Smooth muscle cell (in vitro differentiated cells): ENCODE data around the gene YTHDF2. TPM values are rescaled to one million over a fixed set of nuclear protein-coding genes. Genes with fewer than 3 reads are reported as not detected.
"Not testable (repeated sequence)": the region's sequence is repeated elsewhere in the genome, so short reads cannot be mapped to it uniquely, and the experiment has no call there.

Experiments
- DNase-seq: peaks from one replicate; lab custom pipeline; 2025; ENCODE audit not compliant: unreplicated experiment; lab: John Stamatoyannopoulos, UW
- H2AFZ ChIP-seq: fragments of 200-600 bp; sonication (generic); 2 replicates; pipeline ENCODE4 v1.6.0; 2016; ENCODE audit warnings: antibody characterized with exemption, low read depth, mild to moderate bottlenecking
- H3F3A ChIP-seq: fragments of 200-600 bp; sonication (generic); 2 replicates; pipeline ENCODE4 v1.6.0; 2017; ENCODE audit warnings: antibody characterized with exemption, low read depth
- H3K27ac ChIP-seq: fragments of 200-600 bp; sonication (generic); 2 replicates; pipeline ENCODE4 v1.5.1; 2016; ENCODE audit warnings: low read depth, mild to moderate bottlenecking
- H3K27me3 ChIP-seq: fragments of 200-600 bp; sonication (generic); 2 replicates; pipeline ENCODE4 v1.6.1; 2016; ENCODE audit warnings: low read depth, mild to moderate bottlenecking
- H3K36me3 ChIP-seq: fragments of 200-600 bp; sonication (generic); 2 replicates; pipeline ENCODE4 v1.5.1; 2016; ENCODE audit warnings: low read depth
- H3K4me1 ChIP-seq: fragments of 200-600 bp; sonication (generic); 2 replicates; pipeline ENCODE4 v1.5.1; 2016; ENCODE audit warnings: low read depth
- H3K4me2 ChIP-seq: fragments of 200-600 bp; sonication (generic); 2 replicates; pipeline ENCODE4 v1.6.0; 2016; ENCODE audit warnings: mild to moderate bottlenecking
- H3K4me3 ChIP-seq: fragments of 200-600 bp; sonication (generic); 2 replicates; pipeline ENCODE4 v1.5.1; 2016; ENCODE audit warnings: mild to moderate bottlenecking
- H3K79me2 ChIP-seq: fragments of 200-600 bp; sonication (generic); 2 replicates; pipeline ENCODE4 v1.6.0; 2016; ENCODE audit warnings: low read depth, mild to moderate bottlenecking
- H3K9ac ChIP-seq: fragments of 200-600 bp; sonication (generic); 2 replicates; pipeline ENCODE4 v1.6.0; 2016; ENCODE audit warnings: low read depth
- H3K9me3 ChIP-seq: fragments of 200-600 bp; sonication (generic); replicated peaks from 2 replicates; pipeline ENCODE4 v1.5.1; 2016; ENCODE audit warnings: low read depth
- H4K20me1 ChIP-seq: fragments of 200-600 bp; sonication (generic); 2 replicates; pipeline ENCODE4 v1.6.0; 2016; ENCODE audit warnings: low read depth
- CTCF ChIP-seq: fragments of 200-600 bp; sonication (generic); IDR thresholded peaks from 2 replicates; pipeline ENCODE4 v1.5.1; 2017; ENCODE audit warnings: borderline replicate concordance, mild to moderate bottlenecking, antibody characterized with exemption; ENCODE audit not compliant: insufficient read depth, poor library complexity, severe bottlenecking
- WGBS: methylation state at CpG from one replicate; pipeline ENCODE4 v1.1.7; 2016; ENCODE audit warnings: low lambda C conversion rate; 5-methylcytosine and 5-hydroxymethylcytosine counted together
- polyA plus RNA-seq: library from polyadenylated mRNA; unstranded; fragments of >200 nt; fragmentation: Nextera tagmentation; extraction: Ambion mirVana; gene quantifications from 2 replicates; pipeline ENCODE4 v1.2.1, GENCODE V29; 2016
- total RNA-seq: library from RNA; depleted of rRNA; stranded (reverse); fragments of >200 nt; gene quantifications from 2 replicates; pipeline ENCODE4 v1.2.3, GENCODE V29; 2014

YTHDF2 gene
- total RNA-seq (76.8 and 77.5 TPM in 2 replicates), polyA plus RNA-seq (68.4 and 79.1 TPM in 2 replicates)

- DNase-seq: peak; percentile 91
- H3K4me2 ChIP-seq: peak within 1 kb of the TSS; percentile 93
- peaks cover 48% of the 10 kb centered on the region for H3K79me2 ChIP-seq
- no peaks in the 10 kb centered on the region for H3K27me3 ChIP-seq
- peak within 1 kb of the TSS; percentile 95 for H3K9ac ChIP-seq
- H2AFZ ChIP-seq: peak within 1 kb of the TSS; percentile 85
- H3F3A ChIP-seq: peaks cover 5% of the 10 kb centered on the region
- H3K4me1 ChIP-seq: peaks cover 17% of the 10 kb centered on the region
- H3K4me3 ChIP-seq: peak within 1 kb of the TSS; percentile 97
- H3K27ac ChIP-seq: peak within 1 kb of the TSS; percentile 91
- H3K9me3 ChIP-seq: no peaks in the 10 kb centered on the region
- peak; percentile 96 for TF ChIP-seq CTCF
- H3K36me3 ChIP-seq: no peaks in the 10 kb centered on the region
- 1% methylated on average over 73 of the region's 92 CpGs for WGBS
- peaks cover 44% of the 10 kb centered on the region for H4K20me1 ChIP-seq
Observed at GRCh38 chr1:28736450-28737306, at the start of gene YTHDF2. Gene YTHDF2 (plus strand): TSS chr1:28736940. CDS start chr1:28737121, 181 bp downstream.

GRCh38 chr1:28691627-28692026 lies 45.1 kb upstream of the YTHDF2 start:
- not testable (repeated sequence) for H3K4me1 ChIP-seq, H3K36me3 ChIP-seq, H3F3A ChIP-seq, H3K27ac ChIP-seq, H3K9me3 ChIP-seq, H3K9ac ChIP-seq, H3K27me3 ChIP-seq, H3K4me2 ChIP-seq, H3K4me3 ChIP-seq, DNase-seq, H2AFZ ChIP-seq, H3K79me2 ChIP-seq
- WGBS: 100% methylated on average over 1 of the region's 1 CpG
- peaks cover 18% of the 10 kb centered on the region for H4K20me1 ChIP-seq

GRCh38 chr1:28703629-28704028 lies 33.1 kb upstream of the YTHDF2 start:
- Histone ChIP-seq H3K79me2 (no peaks in the 10 kb centered on the region), H3K27me3 (no peaks in the 10 kb centered on the region), H3K36me3 (peaks cover 6% of the 10 kb centered on the region), H3K9me3 (no peaks in the 10 kb centered on the region), H3K4me3 (no peak overlapping the region), H3F3A (no peaks in the 10 kb centered on the region), H3K27ac (no peak overlapping the region), H3K4me2 (no peak overlapping the region), H3K9ac (no peak overlapping the region), H2AFZ (no peak overlapping the region), H4K20me1 (no peaks in the 10 kb centered on the region), H3K4me1 (no peaks in the 10 kb centered on the region)
- TF ChIP-seq CTCF: no peak
- no peak for DNase-seq
- 88% methylated on average over 3 of the region's 3 CpGs for WGBS

- H3K4me1 ChIP-seq: peaks cover 5% of the 10 kb centered on the region
- H2AFZ ChIP-seq: no peak overlapping the region
- no peak for TF ChIP-seq CTCF
- no peaks in the 10 kb centered on the region for H3K79me2 ChIP-seq
- no peak overlapping the region for H3K4me3 ChIP-seq
- H3K27ac ChIP-seq: no peak overlapping the region
- no peak overlapping the region for H3K9ac ChIP-seq
- H4K20me1 ChIP-seq: no peaks in the 10 kb centered on the region
- WGBS: 94% methylated on average over 2 of the region's 2 CpGs
- H3K27me3 ChIP-seq: no peaks in the 10 kb centered on the region
- no peak overlapping the region for H3K4me2 ChIP-seq
- no peaks in the 10 kb centered on the region for H3K9me3 ChIP-seq
- H3F3A ChIP-seq: peaks cover 6% of the 10 kb centered on the region
- DNase-seq: no peak
- peaks cover 12% of the 10 kb centered on the region for H3K36me3 ChIP-seq
Observed at GRCh38 chr1:28716336-28716735, 20.4 kb upstream of the YTHDF2 start.
